Peyer's patch (tissue), 4 donors: ENCODE data around the gene GPR62.

Experiments used
- POLR2A ChIP-seq, 2 donors: fragments of 450-650 bp; IDR thresholded peaks; one replicate each; pipeline ENCODE4 v1.5.1; 2017; ENCODE audit warnings: antibody characterized with exemption in 2 of 2, mild to moderate bottlenecking in 2 of 2, moderate library complexity in 2 of 2
- TF ChIP-seq, protein P1 (sequence below), 6 experiments: fragments of 450-650 bp in 4 of 6; fragments of 200-600 bp in 2 of 6; sonication (generic) in 1 of 6; IDR thresholded peaks; one replicate each; pipeline ENCODE4 v1.5.1; 2017 to 2019; ENCODE audit warnings: antibody characterized with exemption in 6 of 6, mild to moderate bottlenecking in 3 of 6, moderate library complexity in 1 of 6

DNA sequence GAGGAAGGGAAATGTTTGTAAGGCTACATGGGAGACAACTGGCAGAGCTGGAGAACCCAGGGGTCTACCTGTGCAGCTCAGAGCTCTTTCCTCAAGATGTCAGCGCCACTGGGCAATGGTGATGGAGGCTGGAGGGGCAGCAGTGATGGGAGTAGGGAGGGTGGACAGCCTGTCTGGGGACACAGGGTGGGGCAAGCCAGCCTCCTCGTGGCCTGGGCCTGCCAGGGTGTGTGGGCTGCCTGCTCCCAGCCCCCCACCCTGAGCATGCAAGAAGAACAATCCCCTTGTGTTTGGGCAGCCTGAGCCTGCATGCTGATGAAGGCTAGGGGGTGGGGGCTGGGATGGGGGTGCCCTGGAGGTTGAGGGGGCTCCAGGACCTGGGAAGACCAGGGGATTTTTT, 10.8 kb downstream of the GPR62 start:
- TF ChIP-seq, protein P1, sequence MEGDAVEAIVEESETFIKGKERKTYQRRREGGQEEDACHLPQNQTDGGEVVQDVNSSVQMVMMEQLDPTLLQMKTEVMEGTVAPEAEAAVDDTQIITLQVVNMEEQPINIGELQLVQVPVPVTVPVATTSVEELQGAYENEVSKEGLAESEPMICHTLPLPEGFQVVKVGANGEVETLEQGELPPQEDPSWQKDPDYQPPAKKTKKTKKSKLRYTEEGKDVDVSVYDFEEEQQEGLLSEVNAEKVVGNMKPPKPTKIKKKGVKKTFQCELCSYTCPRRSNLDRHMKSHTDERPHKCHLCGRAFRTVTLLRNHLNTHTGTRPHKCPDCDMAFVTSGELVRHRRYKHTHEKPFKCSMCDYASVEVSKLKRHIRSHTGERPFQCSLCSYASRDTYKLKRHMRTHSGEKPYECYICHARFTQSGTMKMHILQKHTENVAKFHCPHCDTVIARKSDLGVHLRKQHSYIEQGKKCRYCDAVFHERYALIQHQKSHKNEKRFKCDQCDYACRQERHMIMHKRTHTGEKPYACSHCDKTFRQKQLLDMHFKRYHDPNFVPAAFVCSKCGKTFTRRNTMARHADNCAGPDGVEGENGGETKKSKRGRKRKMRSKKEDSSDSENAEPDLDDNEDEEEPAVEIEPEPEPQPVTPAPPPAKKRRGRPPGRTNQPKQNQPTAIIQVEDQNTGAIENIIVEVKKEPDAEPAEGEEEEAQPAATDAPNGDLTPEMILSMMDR (IDR thresholded peaks at IDR 0.05): no peak
- TF ChIP-seq POLR2A (IDR thresholded peaks at IDR 0.05): no peak
